ENCODE results near the gene CD300LD. TPM values are rescaled to one million over a fixed set of nuclear protein-coding genes. Genes with fewer than 3 reads are reported as not detected.
"Not testable (repeated sequence)": the region's sequence is repeated elsewhere in the genome, so short reads cannot be mapped to it uniquely, and the experiment has no call there.

CD300LD gene
- total RNA-seq, 1 donor from 2014 or later = not detected

- intact Hi-C loops (cut with micrococcal nuclease) = no loop called here
Observed at GRCh38 chr17:74573169-74573568, 18.9 kb downstream of the CD300LD start.

DNA sequence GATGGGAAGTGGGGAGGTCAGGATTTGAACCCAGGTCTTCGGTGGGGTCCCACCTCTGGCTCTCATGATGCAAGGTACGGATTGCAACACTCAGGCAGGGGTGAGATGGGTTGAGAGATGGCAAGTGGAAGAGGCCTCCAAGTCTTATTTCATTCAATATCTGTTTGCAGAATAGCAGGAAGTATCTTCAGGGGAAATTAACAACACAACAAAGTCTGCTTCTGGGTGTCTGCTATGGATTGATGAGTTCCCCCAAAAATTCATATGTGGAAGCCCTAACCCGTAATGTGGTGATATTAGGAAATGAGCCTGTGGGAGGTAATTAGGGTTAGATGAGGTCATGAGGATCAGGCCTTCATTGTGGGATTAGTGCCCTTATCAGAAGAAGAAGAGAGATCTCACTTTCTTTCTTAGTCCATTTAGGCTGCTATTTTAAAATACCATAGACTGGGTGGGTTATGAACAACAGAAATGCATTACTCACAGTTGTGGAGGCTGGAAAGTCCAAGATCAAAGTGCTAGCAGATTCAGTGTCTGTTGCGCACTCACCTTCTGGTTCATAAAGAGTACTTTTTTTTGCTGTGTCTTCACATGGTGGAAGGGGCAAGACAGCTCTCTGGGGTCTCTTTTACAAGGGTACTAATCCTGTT, 20.3 kb downstream of the CD300LD start:
- intact Hi-C loops (cut with micrococcal nuclease) = no loop called here

DNA sequence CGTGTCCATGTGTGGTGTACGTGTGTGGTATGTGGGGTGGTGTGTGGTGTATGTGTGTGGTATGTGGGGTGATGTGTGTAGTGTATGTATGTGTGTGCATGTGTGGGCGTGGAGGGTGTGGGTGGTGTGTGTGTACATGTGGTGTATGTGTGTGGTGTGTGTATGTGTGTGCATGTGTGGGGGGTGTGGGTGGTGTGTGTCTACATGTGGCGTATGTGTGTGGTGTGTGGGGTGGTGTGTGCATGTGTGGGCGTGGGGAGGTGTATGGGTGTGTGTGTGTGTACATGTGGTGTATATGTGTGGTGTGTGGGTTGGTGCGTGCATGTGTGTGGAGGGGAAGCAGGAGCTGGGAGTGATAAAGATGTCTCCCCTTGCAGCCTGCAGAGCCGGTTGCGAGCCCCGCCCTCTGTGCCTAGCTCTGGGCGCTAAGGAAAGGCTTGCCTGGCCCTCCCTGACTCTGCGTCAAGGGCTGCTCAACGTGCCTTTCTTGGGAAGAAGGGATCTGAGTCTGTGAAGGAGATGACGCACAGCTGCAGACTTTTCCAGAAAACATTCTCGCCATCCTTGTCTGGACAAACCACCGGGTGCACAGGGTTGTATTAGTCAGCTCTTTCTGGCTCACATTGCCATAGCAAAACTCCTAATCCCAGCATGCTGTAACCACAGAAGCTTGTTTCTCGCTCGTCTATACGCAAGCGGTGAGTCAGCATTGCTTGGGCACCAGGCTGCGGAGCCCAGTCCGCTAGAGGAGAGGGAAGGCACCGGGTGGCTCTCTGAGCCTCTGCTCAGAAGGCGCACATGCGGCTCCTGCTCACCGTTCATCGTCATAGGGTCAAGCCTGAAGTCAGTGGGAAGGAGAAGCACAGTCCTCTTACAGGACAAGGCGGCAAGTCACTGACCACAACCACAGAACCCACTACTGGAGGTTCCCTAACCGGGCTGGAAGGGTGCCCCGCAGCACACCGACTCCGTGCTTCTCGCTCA, 22.8 kb downstream of the CD300LD start:
- intact Hi-C loops (cut with micrococcal nuclease) = no loop called here

DNA sequence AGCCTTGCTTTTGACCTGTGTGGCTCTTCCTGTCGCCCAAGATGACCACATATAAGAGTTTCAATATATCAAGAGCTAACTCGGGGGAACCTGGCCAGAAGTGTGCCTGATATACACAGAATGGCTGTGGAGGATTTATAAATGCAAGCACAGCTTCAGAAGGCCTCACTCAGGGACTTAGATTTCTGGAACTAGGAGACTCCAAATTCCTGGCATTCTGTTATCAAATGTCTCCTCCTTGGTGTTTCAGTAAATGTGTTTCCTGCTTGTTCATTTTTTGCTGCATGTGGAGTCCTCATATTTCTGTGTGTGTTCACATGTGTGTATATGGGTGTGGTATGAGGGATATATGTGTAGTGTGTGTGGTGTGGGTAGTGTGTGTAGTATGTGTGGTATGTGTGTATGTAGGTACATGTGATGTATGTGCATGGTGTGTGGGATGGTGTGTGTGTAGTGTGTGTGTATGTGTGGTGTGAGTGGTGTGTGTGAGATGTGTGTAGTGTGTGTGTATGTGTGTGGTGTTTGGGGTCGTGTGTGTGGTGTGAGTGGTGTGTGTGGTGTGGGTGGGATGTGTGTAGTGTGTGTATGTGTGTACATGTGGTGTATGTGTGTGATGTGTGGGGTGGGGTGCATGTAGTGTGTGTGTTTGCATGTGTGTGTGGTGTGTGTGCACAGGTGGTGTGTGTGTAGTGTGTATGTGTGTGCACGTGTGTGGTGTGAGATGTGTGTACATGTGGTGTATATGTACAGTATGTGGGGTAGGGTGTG, 23.8 kb downstream of the CD300LD start:
- intact Hi-C loops (cut with micrococcal nuclease) = no loop called here

DNA sequence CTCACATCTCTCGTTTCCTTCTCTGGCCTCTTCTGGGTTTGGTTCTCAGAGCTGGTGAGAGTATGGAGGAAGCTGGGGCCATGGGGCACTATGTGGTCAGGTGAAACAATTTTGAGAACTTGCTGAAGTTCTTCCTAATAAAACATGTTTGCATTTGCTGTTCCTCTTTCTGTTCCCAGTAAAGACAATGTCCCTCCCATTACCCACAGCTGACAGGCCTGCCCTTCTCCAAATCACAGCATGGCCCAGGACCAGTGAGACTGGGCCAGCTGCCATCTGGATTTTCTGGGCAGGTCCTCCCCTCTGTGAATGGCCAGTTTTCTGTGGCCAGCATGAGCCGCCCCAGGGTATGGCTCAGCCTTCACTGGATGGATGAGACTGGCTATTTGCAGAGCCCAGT, 24.7 kb downstream of the CD300LD start, which contains the start of gene CD300H:
Gene CD300H (minus strand): TSS at position 113 of the 400 bp plus-strand sequence.
- intact Hi-C loops (cut with micrococcal nuclease) = no loop called here

DNA sequence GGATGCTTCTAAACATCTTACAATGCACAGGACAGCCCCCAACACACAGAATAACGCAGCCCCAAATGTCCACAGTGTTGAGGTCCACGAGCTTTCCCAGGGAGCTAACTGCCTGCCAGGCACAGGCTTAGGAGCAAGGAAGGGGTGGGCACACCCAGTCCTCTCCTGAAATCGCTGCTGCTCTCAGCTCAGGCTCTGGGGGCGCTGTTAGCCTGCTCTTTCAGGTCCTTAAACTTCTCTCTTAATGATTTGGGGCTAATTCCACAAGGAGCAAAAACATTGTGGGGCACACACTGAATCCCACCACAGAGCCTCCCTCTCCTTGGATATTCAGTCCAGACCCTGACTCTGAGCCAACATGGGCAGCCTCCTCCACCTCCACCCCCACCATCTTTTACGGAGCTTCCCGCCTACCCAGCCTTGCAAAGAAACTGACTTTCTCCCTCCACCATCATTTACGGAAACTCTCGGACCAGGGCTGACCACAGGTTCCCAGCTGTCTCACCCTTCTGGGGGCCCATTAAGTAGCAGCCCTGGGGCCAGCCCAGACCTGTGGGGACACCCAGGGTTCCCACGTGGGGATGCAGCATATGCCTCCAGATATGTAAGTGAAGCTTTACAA, 25.8 kb downstream of the CD300LD start:
- intact Hi-C loops (cut with micrococcal nuclease) = no loop called here

GRCh38 chr17:74565126-74565525, 27.0 kb downstream of the CD300LD start:
- intact Hi-C loops (cut with micrococcal nuclease) = no loop called here

GRCh38 chr17:74563358-74563757, 28.7 kb downstream of the CD300LD start:
- intact Hi-C loops (cut with micrococcal nuclease) = no loop called here

GRCh38 chr17:74561586-74561985, 30.5 kb downstream of the CD300LD start:
- intact Hi-C loops (cut with micrococcal nuclease) = no loop called here

GRCh38 chr17:74558882-74559519, 33.1 kb downstream of the CD300LD start:
- intact Hi-C loops (cut with micrococcal nuclease) = no loop called here

- intact Hi-C loops (cut with micrococcal nuclease) = not testable (repeated sequence)
Observed at GRCh38 chr17:74558402-74558801, 33.7 kb downstream of the CD300LD start.

DNA sequence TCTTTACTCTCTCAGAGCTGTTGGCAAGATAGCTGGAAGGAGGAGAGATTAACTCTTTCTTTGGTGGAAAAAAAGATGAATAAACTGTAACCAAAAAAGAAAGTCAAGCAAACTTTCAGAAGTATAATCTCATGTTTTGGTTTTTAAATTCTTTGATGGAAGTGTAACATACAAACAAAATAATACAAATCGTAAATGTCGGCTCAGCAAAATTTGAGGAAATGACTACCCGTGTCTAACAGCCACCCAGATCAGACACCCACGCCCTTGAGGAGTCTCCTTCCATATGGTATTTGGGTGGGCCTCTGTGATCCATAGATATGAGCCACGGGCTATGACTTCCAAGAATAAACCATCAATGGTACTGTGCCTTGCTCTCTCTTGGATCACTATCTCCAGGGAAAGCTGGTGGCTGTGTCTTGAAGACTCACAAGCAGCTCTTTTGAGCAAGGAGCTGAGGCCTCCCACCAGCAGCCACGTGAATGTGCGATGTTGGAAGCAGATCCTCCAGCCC, 36.6 kb downstream of the CD300LD start:
- intact Hi-C loops (cut with micrococcal nuclease) = no loop called here

DNA sequence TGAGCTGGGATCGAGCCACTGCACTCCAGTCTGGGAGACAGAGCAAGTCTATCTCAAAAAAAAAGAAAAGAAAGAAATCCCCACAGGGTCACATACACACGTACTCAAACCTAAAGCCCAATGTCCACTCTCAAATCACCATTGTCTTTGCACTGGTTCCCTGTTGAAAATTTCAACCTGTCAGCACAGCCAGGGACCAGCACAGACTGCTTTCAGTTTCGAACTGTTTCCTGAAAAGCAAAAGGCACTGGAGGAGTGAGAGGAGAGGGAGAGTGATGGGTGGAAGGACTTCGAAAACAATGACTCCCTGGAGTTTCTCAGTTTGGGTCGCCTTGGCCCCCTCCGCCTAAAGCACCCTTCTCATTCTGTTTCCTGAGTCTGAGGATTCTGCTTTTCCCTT, 37.2 kb downstream of the CD300LD start:
- intact Hi-C loops (cut with micrococcal nuclease) = no loop called here

DNA sequence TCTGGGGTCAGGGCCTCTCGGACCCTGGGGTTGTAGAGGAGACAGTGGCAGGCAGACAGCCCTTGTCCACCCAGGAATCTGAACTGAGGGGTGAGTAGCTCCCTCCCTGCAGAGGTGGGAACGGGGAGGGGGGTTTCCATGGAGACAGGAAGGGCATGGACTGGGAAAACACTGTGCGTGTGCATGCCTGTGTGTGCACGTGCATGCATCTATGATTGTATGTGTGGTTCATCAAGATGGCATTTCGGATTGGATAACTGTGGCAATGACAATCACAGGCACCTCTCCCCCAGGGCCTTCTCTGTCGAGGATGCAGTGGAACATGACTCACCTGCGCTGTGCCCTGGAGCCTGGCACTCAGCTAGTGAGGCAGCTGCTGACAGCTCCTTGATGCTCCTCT, 40.0 kb downstream of the CD300LD start:
- intact Hi-C loops (cut with micrococcal nuclease) = no loop called here

- intact Hi-C loops (cut with micrococcal nuclease) = no loop called here
Observed at GRCh38 chr17:74550602-74551001, 41.5 kb downstream of the CD300LD start.

DNA sequence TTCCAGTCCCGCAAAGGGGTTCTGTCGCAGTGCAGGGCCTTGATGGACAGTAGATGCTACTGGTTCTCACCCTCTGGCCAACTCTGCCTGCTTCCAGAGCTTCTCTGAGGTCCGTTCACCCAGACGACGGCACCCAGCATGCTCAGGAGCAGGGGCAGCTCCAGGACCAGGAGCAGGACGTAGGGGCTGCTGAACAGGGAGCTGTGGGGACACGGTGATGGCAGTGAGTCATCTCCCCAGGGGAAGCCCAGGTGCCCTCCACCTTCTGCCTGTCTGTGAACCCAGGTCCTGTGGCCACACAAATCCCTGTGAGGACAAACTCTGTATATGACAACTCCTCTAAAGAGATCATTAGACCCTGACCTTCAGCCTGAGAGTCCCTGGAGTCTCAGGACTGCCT, 42.7 kb downstream of the CD300LD start:
- intact Hi-C loops (cut with micrococcal nuclease) = loop anchor here (5.0 kb wide), 1 partner anchor 53 kb away; no protein-coding TSS in a partner anchor

DNA sequence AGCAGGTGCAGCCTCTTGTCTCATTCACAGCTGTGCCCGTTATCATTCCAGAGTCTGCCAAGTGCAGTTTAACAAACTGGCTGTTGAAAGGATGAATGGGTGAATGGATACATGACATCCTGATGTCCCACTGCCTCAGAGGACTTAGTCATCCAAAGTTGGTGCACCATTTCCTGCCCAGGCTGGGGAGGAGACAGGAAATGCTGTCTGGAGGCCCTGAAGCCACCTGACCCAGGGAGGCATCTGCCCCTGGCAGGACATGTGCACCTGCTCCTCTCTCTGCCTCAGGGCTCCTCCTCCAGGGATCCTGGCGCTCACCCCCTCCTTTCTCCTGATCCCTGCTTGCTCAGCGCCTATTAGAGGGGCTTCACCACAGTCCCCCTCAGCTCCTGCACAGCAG, 44.3 kb downstream of the CD300LD start:
- intact Hi-C loops (cut with micrococcal nuclease) = loop anchor here (5.0 kb wide), 1 partner anchor 55 kb away; no protein-coding TSS in a partner anchor

DNA sequence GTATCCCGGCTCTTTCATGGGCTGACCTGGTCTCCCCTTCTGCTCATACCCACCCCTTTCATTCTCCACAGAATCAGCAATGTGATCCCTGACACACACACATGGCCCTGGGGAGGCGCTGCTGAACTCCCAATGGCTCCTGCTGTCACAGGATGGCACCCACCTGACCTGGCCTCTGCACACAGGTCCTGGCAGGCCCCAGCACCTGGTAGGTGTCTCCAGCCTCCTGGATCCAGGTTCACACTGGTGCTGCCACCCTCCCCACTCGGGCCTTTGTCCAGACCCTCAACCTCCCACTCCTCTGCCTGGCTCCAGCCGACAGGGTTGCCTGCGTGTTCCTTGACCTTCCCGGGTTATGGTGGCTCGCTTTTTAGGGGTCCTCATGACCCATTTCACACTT, 44.8 kb downstream of the CD300LD start:
- intact Hi-C loops (cut with micrococcal nuclease) = loop anchor here (5.0 kb wide), 1 partner anchor 55 kb away; no protein-coding TSS in a partner anchor

GRCh38 chr17:74546586-74546985, 45.5 kb downstream of the CD300LD start:
- intact Hi-C loops (cut with micrococcal nuclease) = loop anchor here (5.0 kb wide), 1 partner anchor 56 kb away; no protein-coding TSS in a partner anchor

GRCh38 chr17:74545843-74546230, 46.2 kb downstream of the CD300LD start, which contains the start of gene CD300C:
Gene CD300C (minus strand): TSS chr17:74546115. CDS start chr17:74545782, 333 bp downstream.
- intact Hi-C loops (cut with micrococcal nuclease) = loop anchor here (5.0 kb wide), 1 partner anchor 56 kb away; no protein-coding TSS in a partner anchor

Data from T-helper 2 cell treated with Interferon-gamma antibody and Interleukin-4, amounts not matched to agents 100 ng/mL and 5 ng/mL, for 36 hours (primary cell).